Mucosa of descending colon (tissue), 3 donors: ENCODE results near the gene NEGR1. TPM values are rescaled to one million over a fixed set of nuclear protein-coding genes. Genes with fewer than 3 reads are reported as not detected.

ENCODE experiments used
- ATAC-seq: fragments of 200-7000 bp; cut with Tn5 transposase; one replicate; pipeline ENCODE4 v1.9.1; 2020; ENCODE audit warnings: mild to moderate bottlenecking, moderate library complexity
- DNase-seq, 3 donors: peaks; one replicate each; pipeline ENCODE4 v3.0.0-alpha.2; 2020
- H3K36me3 ChIP-seq: fragments of 200-600 bp; one replicate; pipeline ENCODE4 v1.8.0; 2021; ENCODE audit warnings: low read depth, mild to moderate bottlenecking
- H3K4me1 ChIP-seq: fragments of 200-600 bp; one replicate; pipeline ENCODE4 v1.8.0; 2021; ENCODE audit warnings: low read depth, mild to moderate bottlenecking
- H3K4me3 ChIP-seq: fragments of 200-600 bp; one replicate; pipeline ENCODE4 v1.8.0; 2021; ENCODE audit warnings: mild to moderate bottlenecking
- H3K9me3 ChIP-seq: fragments of 200-600 bp; one replicate; pipeline ENCODE4 v1.8.0; 2021; ENCODE audit warnings: mild to moderate bottlenecking
- CTCF ChIP-seq: fragments of 200-600 bp; IDR thresholded peaks from one replicate; pipeline ENCODE4 v1.8.0; 2022; ENCODE audit warnings: antibody characterized with exemption, mild to moderate bottlenecking
- intact Hi-C, 2 donors: fragments of 100-400 bp; cut with DNase I in 1 of 2; cut with micrococcal nuclease in 1 of 2; formaldehyde crosslinking; loops; one replicate each; pipeline versions ENCODE4 v1.11.0 to v1.11.1; 2022; cut with DNase I, micrococcal nuclease
- total RNA-seq, 3 donors: library from RNA; stranded (reverse); fragmentation: NEBNext Ultra II Directional in 2 of 3; extraction: Animal tissue kit (Norgen Biotek cat#: 25700) in 2 of 3; gene quantifications; one replicate each; pipeline versions ENCODE4 v1.2.1 to v1.2.4, GENCODE V29; 2021 to 2023
- donor health status: DM: no; HTN: no; CAD: no; lungs with moderate emphysema.
- donor health status: DM: no; HTN: no; CAD: no.
- donor health status: DM: no; HTN: yes; CAD: no.

The NEGR1 gene
- total RNA-seq, 3 donors from 2014 or later = 2.3 to 47.9 (median 8.0) TPM

GRCh38 chr1:71717186-71717585 is 565.2 kb downstream of the NEGR1 start:
- no peak for TF ChIP-seq CTCF
- no peak overlapping the region for H3K4me3 ChIP-seq
- no peaks in the 10 kb centered on the region for H3K9me3 ChIP-seq
- DNase-seq (no peak), ATAC-seq (no peak)
- H3K36me3 ChIP-seq = no peaks in the 10 kb centered on the region
- no peaks in the 10 kb centered on the region for H3K4me1 ChIP-seq
- intact Hi-C loops = no loop called here

- no peaks in the 10 kb centered on the region for H3K9me3 ChIP-seq
- intact Hi-C loops = no loop called here
- H3K4me3 ChIP-seq = no peak overlapping the region
- no peaks in the 10 kb centered on the region for H3K36me3 ChIP-seq
- ATAC-seq (no peak), DNase-seq (no peak)
- H3K4me1 ChIP-seq = no peaks in the 10 kb centered on the region
- TF ChIP-seq CTCF = no peak
Measured at GRCh38 chr1:71711456-71711855, 570.9 kb downstream of the NEGR1 start.

DNA sequence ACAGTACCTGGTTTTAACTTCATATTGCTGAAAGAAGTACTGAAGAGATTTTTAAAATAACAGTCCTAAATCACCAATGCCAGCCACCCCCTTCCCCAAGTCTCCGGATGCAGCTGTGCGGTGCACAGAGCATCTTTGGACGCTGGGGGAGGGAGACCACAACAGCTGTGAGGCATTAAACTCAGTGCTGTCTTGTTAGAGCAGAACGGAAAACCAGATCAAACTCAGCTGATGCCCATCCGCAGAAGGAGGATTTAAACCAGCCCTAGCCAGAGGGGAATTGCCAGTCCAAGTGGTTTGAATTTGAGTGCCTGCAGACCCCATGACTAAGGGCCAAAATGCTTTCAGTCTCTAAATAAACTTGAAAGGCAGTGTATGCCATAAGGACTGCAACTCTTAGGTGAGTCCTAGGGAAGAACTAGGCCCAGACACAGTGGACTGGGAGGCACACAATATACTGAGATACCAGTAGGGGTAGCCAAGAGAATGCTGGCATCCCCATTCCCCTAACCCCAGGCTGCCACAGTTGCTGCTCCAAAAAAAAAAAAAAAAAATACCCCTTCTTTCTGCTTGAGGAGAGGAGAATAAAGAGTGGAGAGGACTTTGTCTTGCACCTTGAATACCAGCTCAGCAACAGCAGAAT is 576.2 kb downstream of the NEGR1 start:
- no peak for TF ChIP-seq CTCF
- H3K36me3 ChIP-seq = no peaks in the 10 kb centered on the region
- no peaks in the 10 kb centered on the region for H3K4me1 ChIP-seq
- peaks cover 9% of the 10 kb centered on the region for H3K9me3 ChIP-seq
- no peak for DNase-seq
- no peak overlapping the region for H3K4me3 ChIP-seq
- intact Hi-C loops = no loop called here
- ATAC-seq = no peak

GRCh38 chr1:71698186-71698585 is 584.2 kb downstream of the NEGR1 start:
- TF ChIP-seq CTCF = no peak
- no peak for ATAC-seq

GRCh38 chr1:71695821-71696220 is 586.5 kb downstream of the NEGR1 start:
- intact Hi-C loops = no loop called here
- no peaks in the 10 kb centered on the region for H3K9me3 ChIP-seq
- H3K4me1 ChIP-seq = no peaks in the 10 kb centered on the region
- DNase-seq (no peak), ATAC-seq (peak; percentile 36)
- H3K4me3 ChIP-seq = no peak overlapping the region
- no peaks in the 10 kb centered on the region for H3K36me3 ChIP-seq
- TF ChIP-seq CTCF = no peak

More at GRCh38 chr1:71698186-71698585, 584.2 kb downstream of the NEGR1 start:
- no peak overlapping the region for H3K4me3 ChIP-seq
- H3K36me3 ChIP-seq = no peaks in the 10 kb centered on the region
- no peaks in the 10 kb centered on the region for H3K4me1 ChIP-seq
- intact Hi-C loops = no loop called here
- H3K9me3 ChIP-seq = peaks cover 6% of the 10 kb centered on the region
- DNase-seq = no peak

- no peak for ATAC-seq
- intact Hi-C loops = no loop called here
- TF ChIP-seq CTCF = no peak
- H3K4me1 ChIP-seq = no peaks in the 10 kb centered on the region
- H3K9me3 ChIP-seq = no peaks in the 10 kb centered on the region
- DNase-seq = no peak
- H3K4me3 ChIP-seq = no peak overlapping the region
- no peaks in the 10 kb centered on the region for H3K36me3 ChIP-seq
Measured at GRCh38 chr1:71695084-71695483, 587.3 kb downstream of the NEGR1 start.
